ENCODE results near the gene ASB13. TPM values are rescaled to one million over a fixed set of nuclear protein-coding genes. Genes with fewer than 3 reads are reported as not detected.

Gene ASB13
- total RNA-seq, 3 donors from 2014 or later (not counting 1 experiment from before 2014, with no cell fraction given) = 0.99 to 2.4 (median 1.4) TPM

GRCh38 chr10:5606864-5607263 lies 59.5 kb downstream of the ASB13 start:
- 37% methylated on average over 10 of the region's 10 CpGs for WGBS (ENCODE audit: insufficient coverage)
- Mint-ChIP-seq H3K4me1 (no peaks in the 10 kb centered on the region), H3K27me3 (ENCODE audit: low read depth in 2 of 2) (peaks cover 4 to 8% of the 10 kb centered on the region in 2 donors), H3K36me3 (no peaks in the 10 kb centered on the region), H3K4me3 (no peak overlapping the region), H3K9me3 (no peaks in the 10 kb centered on the region), H3K27ac (no peak overlapping the region)
- no peaks in the 10 kb centered on the region for H3K36me3 ChIP-seq (ENCODE audit: control insufficient read depth, insufficient read depth, low read length)
- intact Hi-C loops (cut with micrococcal nuclease) = no loop called here
- no peaks in the 10 kb centered on the region for H3K9me3 ChIP-seq (ENCODE audit: control insufficient read depth, insufficient read depth, low read length)
- peak in 1 of 2 donors; percentile 32 for DNase-seq
- H3K27me3 ChIP-seq (ENCODE audit: control insufficient read depth, insufficient read depth, low read length) = no peaks in the 10 kb centered on the region
- peaks cover 5% of the 10 kb centered on the region for H3K4me1 ChIP-seq (ENCODE audit: control insufficient read depth, insufficient read depth, low read length)
- no peak overlapping the region for H3K4me3 ChIP-seq (ENCODE audit: low read length)
- ATAC-seq = no peak
- no peak overlapping the region for H3K27ac ChIP-seq (ENCODE audit: low read length)
- TF ChIP-seq, protein P1, sequence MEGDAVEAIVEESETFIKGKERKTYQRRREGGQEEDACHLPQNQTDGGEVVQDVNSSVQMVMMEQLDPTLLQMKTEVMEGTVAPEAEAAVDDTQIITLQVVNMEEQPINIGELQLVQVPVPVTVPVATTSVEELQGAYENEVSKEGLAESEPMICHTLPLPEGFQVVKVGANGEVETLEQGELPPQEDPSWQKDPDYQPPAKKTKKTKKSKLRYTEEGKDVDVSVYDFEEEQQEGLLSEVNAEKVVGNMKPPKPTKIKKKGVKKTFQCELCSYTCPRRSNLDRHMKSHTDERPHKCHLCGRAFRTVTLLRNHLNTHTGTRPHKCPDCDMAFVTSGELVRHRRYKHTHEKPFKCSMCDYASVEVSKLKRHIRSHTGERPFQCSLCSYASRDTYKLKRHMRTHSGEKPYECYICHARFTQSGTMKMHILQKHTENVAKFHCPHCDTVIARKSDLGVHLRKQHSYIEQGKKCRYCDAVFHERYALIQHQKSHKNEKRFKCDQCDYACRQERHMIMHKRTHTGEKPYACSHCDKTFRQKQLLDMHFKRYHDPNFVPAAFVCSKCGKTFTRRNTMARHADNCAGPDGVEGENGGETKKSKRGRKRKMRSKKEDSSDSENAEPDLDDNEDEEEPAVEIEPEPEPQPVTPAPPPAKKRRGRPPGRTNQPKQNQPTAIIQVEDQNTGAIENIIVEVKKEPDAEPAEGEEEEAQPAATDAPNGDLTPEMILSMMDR (IDR thresholded peaks at IDR 0.05) = no peak

DNA sequence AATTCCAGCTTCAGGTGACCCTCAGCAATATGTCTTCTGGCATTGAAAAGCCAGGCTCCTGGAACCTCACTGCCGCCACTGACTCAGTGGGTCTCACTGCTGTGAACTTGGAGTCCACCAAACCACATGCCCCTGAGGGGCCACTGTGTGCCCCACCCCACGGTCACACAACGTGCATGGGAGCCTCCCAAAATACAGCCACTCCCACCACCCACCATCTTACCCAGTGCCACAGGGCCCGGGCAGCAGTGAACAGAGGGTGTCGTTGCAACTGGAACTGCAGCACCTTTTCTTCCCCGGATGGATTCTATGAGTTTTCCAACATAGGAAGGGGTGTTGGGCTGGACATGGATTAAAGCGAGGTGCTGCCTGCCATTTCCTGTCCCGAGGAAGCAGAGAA lies 60.1 kb downstream of the ASB13 start:
- H3K27me3 Mint-ChIP-seq (ENCODE audit: low read depth in 2 of 2) = peaks cover 4 to 8% of the 10 kb centered on the region in 2 donors
- intact Hi-C loops (cut with micrococcal nuclease) = no loop called here
- Histone ChIP-seq H3K4me1 (ENCODE audit: control insufficient read depth, insufficient read depth, low read length) (peaks cover 9% of the 10 kb centered on the region), H3K4me3 (ENCODE audit: low read length) (no peak overlapping the region), H3K9me3 (ENCODE audit: control insufficient read depth, insufficient read depth, low read length) (no peaks in the 10 kb centered on the region), H3K36me3 (ENCODE audit: control insufficient read depth, insufficient read depth, low read length) (no peaks in the 10 kb centered on the region), H3K27me3 (ENCODE audit: control insufficient read depth, insufficient read depth, low read length) (no peaks in the 10 kb centered on the region), H3K27ac (ENCODE audit: low read length) (no peak overlapping the region)
- ATAC-seq (no peak), DNase-seq (no peak)
- H3K4me3 Mint-ChIP-seq = no peak overlapping the region
- H3K4me1 Mint-ChIP-seq = no peaks in the 10 kb centered on the region
- WGBS (ENCODE audit: insufficient coverage) = 85% methylated on average over 8 of the region's 8 CpGs
- TF ChIP-seq, protein P1 (IDR thresholded peaks at IDR 0.05) = no peak
- H3K36me3 Mint-ChIP-seq = no peaks in the 10 kb centered on the region
- no peaks in the 10 kb centered on the region for H3K9me3 Mint-ChIP-seq
- no peak overlapping the region for H3K27ac Mint-ChIP-seq

DNA sequence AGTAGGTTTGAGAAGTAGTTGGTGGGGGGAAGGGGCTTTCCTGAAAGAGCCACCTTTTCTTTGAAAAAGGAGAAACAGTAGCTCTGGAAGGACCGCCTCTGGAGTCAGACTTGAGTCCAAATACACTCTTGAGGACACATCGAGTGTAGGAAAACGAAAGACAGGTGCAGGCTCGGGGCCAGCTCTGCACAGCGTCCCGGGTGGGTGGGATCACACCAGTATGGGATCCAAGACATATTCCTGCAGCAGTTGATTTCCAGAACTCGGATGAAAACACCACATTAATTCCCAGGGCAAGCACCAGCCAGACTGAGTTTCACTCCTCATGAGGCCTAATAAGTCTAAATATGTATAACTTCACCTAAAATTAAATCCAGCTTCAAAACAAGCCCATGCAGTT lies 61.4 kb downstream of the ASB13 start:
- Histone ChIP-seq H3K27me3 (ENCODE audit: control insufficient read depth, insufficient read depth, low read length) (no peaks in the 10 kb centered on the region), H3K9me3 (ENCODE audit: control insufficient read depth, insufficient read depth, low read length) (no peaks in the 10 kb centered on the region), H3K4me1 (ENCODE audit: control insufficient read depth, insufficient read depth, low read length) (peaks cover 9% of the 10 kb centered on the region), H3K36me3 (ENCODE audit: control insufficient read depth, insufficient read depth, low read length) (no peaks in the 10 kb centered on the region), H3K27ac (ENCODE audit: low read length) (no peak overlapping the region), H3K4me3 (ENCODE audit: low read length) (no peak overlapping the region)
- TF ChIP-seq, protein P1 (IDR thresholded peaks at IDR 0.05) = no peak
- WGBS (ENCODE audit: insufficient coverage) = 87% methylated on average over 7 of the region's 7 CpGs
- DNase-seq (no peak), ATAC-seq (no peak)
- no peak overlapping the region for H3K27ac Mint-ChIP-seq
- no peaks in the 10 kb centered on the region for H3K36me3 Mint-ChIP-seq
- no peaks in the 10 kb centered on the region for H3K4me1 Mint-ChIP-seq
- intact Hi-C loops (cut with micrococcal nuclease) = no loop called here
- H3K4me3 Mint-ChIP-seq = no peak overlapping the region
- H3K27me3 Mint-ChIP-seq (ENCODE audit: low read depth in 2 of 2) = peaks cover 4 to 8% of the 10 kb centered on the region in 2 donors
- H3K9me3 Mint-ChIP-seq = no peaks in the 10 kb centered on the region

DNA sequence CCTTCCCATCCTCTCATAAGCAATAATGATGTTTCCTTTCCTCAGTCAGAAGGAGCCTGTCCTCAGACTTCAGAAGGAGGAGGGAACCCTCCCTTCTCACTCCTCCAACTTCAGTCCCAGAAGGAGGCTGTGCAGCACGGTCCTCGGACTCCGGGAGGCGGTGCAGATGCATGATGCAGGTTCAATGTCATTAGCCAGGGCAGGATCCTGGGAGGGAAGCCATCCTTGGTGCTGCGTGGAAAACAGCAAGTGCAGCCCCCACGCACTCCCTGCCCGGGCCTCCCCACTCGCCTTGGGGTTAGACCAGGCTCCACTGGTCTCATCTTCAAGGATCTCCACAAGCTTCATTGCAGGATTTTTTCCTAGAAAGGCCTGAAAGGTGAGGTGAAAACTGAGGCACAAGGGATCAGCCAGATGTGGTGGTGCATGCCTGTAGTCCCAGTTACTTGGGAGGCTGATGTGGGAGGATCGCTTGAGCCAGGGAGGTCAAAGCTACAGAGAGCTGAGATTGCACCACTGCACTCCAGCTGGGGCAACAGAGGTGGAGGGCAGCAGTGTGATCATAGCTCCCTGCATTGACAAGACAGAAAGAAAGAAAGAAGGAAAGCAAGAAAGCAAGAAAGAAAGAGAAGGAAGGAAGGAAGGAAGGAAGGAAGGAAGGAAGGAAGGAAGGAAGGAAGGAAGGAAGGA lies 62.0 kb downstream of the ASB13 start:
- no peaks in the 10 kb centered on the region for H3K36me3 Mint-ChIP-seq
- peaks cover 9% of the 10 kb centered on the region for H3K4me1 ChIP-seq (ENCODE audit: control insufficient read depth, insufficient read depth, low read length)
- no peak overlapping the region for H3K27ac Mint-ChIP-seq
- peaks cover 4 to 8% of the 10 kb centered on the region in 2 donors for H3K27me3 Mint-ChIP-seq (ENCODE audit: low read depth in 2 of 2)
- H3K36me3 ChIP-seq (ENCODE audit: control insufficient read depth, insufficient read depth, low read length) = no peaks in the 10 kb centered on the region
- no peak overlapping the region for H3K4me3 Mint-ChIP-seq
- no peak overlapping the region for H3K27ac ChIP-seq (ENCODE audit: low read length)
- no peaks in the 10 kb centered on the region for H3K4me1 Mint-ChIP-seq
- TF ChIP-seq, protein P1 (IDR thresholded peaks at IDR 0.05) = no peak
- no peaks in the 10 kb centered on the region for H3K9me3 ChIP-seq (ENCODE audit: control insufficient read depth, insufficient read depth, low read length)
- intact Hi-C loops (cut with micrococcal nuclease) = no loop called here
- no peaks in the 10 kb centered on the region for H3K27me3 ChIP-seq (ENCODE audit: control insufficient read depth, insufficient read depth, low read length)
- WGBS (ENCODE audit: insufficient coverage) = 95% methylated on average over 9 of the region's 9 CpGs
- no peak for ATAC-seq
- no peaks in the 10 kb centered on the region for H3K9me3 Mint-ChIP-seq
- no peak for DNase-seq
- no peak overlapping the region for H3K4me3 ChIP-seq (ENCODE audit: low read length)

All from natural killer cell (primary cell).